ENCODE measurements around the gene SEPSECS. TPM values are rescaled to one million over a fixed set of nuclear protein-coding genes. Genes with fewer than 3 reads are reported as not detected.

SEPSECS gene
- total and polyA plus RNA-seq, 4 donors: 9.5 to 17.2 (median 12.3) TPM

- Histone ChIP-seq H3K9me3 (ENCODE audit: control insufficient read depth, insufficient read depth, low read length) (no peaks in the 10 kb centered on the region), H3K36me3 (ENCODE audit: control insufficient read depth, insufficient read depth, low read length) (no peaks in the 10 kb centered on the region), H3K4me3 (ENCODE audit: low read depth, low read length) (no peak overlapping the region), H3K27ac (ENCODE audit: low read depth, low read length) (no peak overlapping the region), H3K27me3 (ENCODE audit: control insufficient read depth, insufficient read depth, low read length) (no peaks in the 10 kb centered on the region), H3K4me1 (ENCODE audit: control insufficient read depth, insufficient read depth, low read length) (peaks cover 5% of the 10 kb centered on the region)
- WGBS (ENCODE audit: insufficient coverage): 65% methylated on average over 5 of the region's 13 CpGs
- peak in 1 of 6 donors; percentile 47 for DNase-seq (ENCODE audit: low read depth in 4 of 6, low spot score in 6 of 6)
Observed at GRCh38 chr4:25113915-25114904, 46.0 kb downstream of the SEPSECS start.

- H3K4me3 ChIP-seq (ENCODE audit: low read depth, low read length): no peak overlapping the region
- DNase-seq (ENCODE audit: low read depth in 4 of 6, low spot score in 6 of 6): no peak
- no peaks in the 10 kb centered on the region for H3K9me3 ChIP-seq (ENCODE audit: control insufficient read depth, insufficient read depth, low read length)
- no peaks in the 10 kb centered on the region for H3K27me3 ChIP-seq (ENCODE audit: control insufficient read depth, insufficient read depth, low read length)
- 64% methylated on average over 2 of the region's 3 CpGs for WGBS (ENCODE audit: insufficient coverage)
- H3K36me3 ChIP-seq (ENCODE audit: control insufficient read depth, insufficient read depth, low read length): no peaks in the 10 kb centered on the region
- H3K27ac ChIP-seq (ENCODE audit: low read depth, low read length): no peak overlapping the region
- peaks cover 5% of the 10 kb centered on the region for H3K4me1 ChIP-seq (ENCODE audit: control insufficient read depth, insufficient read depth, low read length)
Observed at GRCh38 chr4:25112995-25113380, 47.3 kb downstream of the SEPSECS start.

GRCh38 chr4:25112366-25112994 is 47.8 kb downstream of the SEPSECS start:
- Histone ChIP-seq H3K27ac (ENCODE audit: low read depth, low read length) (no peak overlapping the region), H3K36me3 (ENCODE audit: control insufficient read depth, insufficient read depth, low read length) (no peaks in the 10 kb centered on the region), H3K9me3 (ENCODE audit: control insufficient read depth, insufficient read depth, low read length) (no peaks in the 10 kb centered on the region), H3K4me1 (ENCODE audit: control insufficient read depth, insufficient read depth, low read length) (peaks cover 3% of the 10 kb centered on the region), H3K27me3 (ENCODE audit: control insufficient read depth, insufficient read depth, low read length) (no peaks in the 10 kb centered on the region), H3K4me3 (ENCODE audit: low read depth, low read length) (no peak overlapping the region)
- peak in 1 of 6 donors; percentile 59 for DNase-seq (ENCODE audit: low read depth in 4 of 6, low spot score in 6 of 6)
- 92% methylated on average over 4 of the region's 11 CpGs for whole genome bisulfite sequencing (ENCODE audit: insufficient coverage)

GRCh38 chr4:25111648-25112196 is 48.5 kb downstream of the SEPSECS start:
- no peaks in the 10 kb centered on the region for H3K27me3 ChIP-seq (ENCODE audit: control insufficient read depth, insufficient read depth, low read length)
- WGBS (ENCODE audit: insufficient coverage): 90% methylated on average over 5 of the region's 11 CpGs
- H3K36me3 ChIP-seq (ENCODE audit: control insufficient read depth, insufficient read depth, low read length): no peaks in the 10 kb centered on the region
- H3K4me3 ChIP-seq (ENCODE audit: low read depth, low read length): no peak overlapping the region
- H3K9me3 ChIP-seq (ENCODE audit: control insufficient read depth, insufficient read depth, low read length): no peaks in the 10 kb centered on the region
- no peak overlapping the region for H3K27ac ChIP-seq (ENCODE audit: low read depth, low read length)
- no peak for DNase-seq (ENCODE audit: low read depth in 4 of 6, low spot score in 6 of 6)
- no peaks in the 10 kb centered on the region for H3K4me1 ChIP-seq (ENCODE audit: control insufficient read depth, insufficient read depth, low read length)

- Histone ChIP-seq H3K4me3 (ENCODE audit: low read depth, low read length) (no peak overlapping the region), H3K9me3 (ENCODE audit: control insufficient read depth, insufficient read depth, low read length) (no peaks in the 10 kb centered on the region), H3K27me3 (ENCODE audit: control insufficient read depth, insufficient read depth, low read length) (no peaks in the 10 kb centered on the region), H3K36me3 (ENCODE audit: control insufficient read depth, insufficient read depth, low read length) (no peaks in the 10 kb centered on the region), H3K4me1 (ENCODE audit: control insufficient read depth, insufficient read depth, low read length) (no peaks in the 10 kb centered on the region), H3K27ac (ENCODE audit: low read depth, low read length) (no peak overlapping the region)
- 95% methylated on average over 6 of the region's 8 CpGs for WGBS (ENCODE audit: insufficient coverage)
- no peak for DNase-seq (ENCODE audit: low read depth in 4 of 6, low spot score in 6 of 6)
Observed at GRCh38 chr4:25110527-25111329, 49.5 kb downstream of the SEPSECS start.

- Histone ChIP-seq H3K27me3 (ENCODE audit: control insufficient read depth, insufficient read depth, low read length) (no peaks in the 10 kb centered on the region), H3K4me3 (ENCODE audit: low read depth, low read length) (no peak overlapping the region), H3K36me3 (ENCODE audit: control insufficient read depth, insufficient read depth, low read length) (no peaks in the 10 kb centered on the region), H3K9me3 (ENCODE audit: control insufficient read depth, insufficient read depth, low read length) (no peaks in the 10 kb centered on the region), H3K27ac (ENCODE audit: low read depth, low read length) (no peak overlapping the region), H3K4me1 (ENCODE audit: control insufficient read depth, insufficient read depth, low read length) (no peaks in the 10 kb centered on the region)
- WGBS (ENCODE audit: insufficient coverage): 83% methylated on average over 1 of the region's 4 CpGs
- DNase-seq (ENCODE audit: low read depth in 4 of 6, low spot score in 6 of 6): no peak
Observed at GRCh38 chr4:25109511-25109910, 50.7 kb downstream of the SEPSECS start.

- Histone ChIP-seq H3K27ac (ENCODE audit: low read depth, low read length) (no peak overlapping the region), H3K9me3 (ENCODE audit: control insufficient read depth, insufficient read depth, low read length) (no peaks in the 10 kb centered on the region), H3K27me3 (ENCODE audit: control insufficient read depth, insufficient read depth, low read length) (no peaks in the 10 kb centered on the region), H3K4me3 (ENCODE audit: low read depth, low read length) (no peak overlapping the region), H3K4me1 (ENCODE audit: control insufficient read depth, insufficient read depth, low read length) (peaks cover under 1% of the 10 kb centered on the region), H3K36me3 (ENCODE audit: control insufficient read depth, insufficient read depth, low read length) (no peaks in the 10 kb centered on the region)
- 96% methylated on average over 4 of the region's 4 CpGs for WGBS (ENCODE audit: insufficient coverage)
- no peak for DNase-seq (ENCODE audit: low read depth in 4 of 6, low spot score in 6 of 6)
Observed at GRCh38 chr4:25108556-25108955, 51.7 kb downstream of the SEPSECS start.

- H3K36me3 ChIP-seq (ENCODE audit: control insufficient read depth, insufficient read depth, low read length): no peaks in the 10 kb centered on the region
- no peak for DNase-seq (ENCODE audit: low read depth in 4 of 6, low spot score in 6 of 6)
- no peak overlapping the region for H3K4me3 ChIP-seq (ENCODE audit: low read depth, low read length)
- H3K4me1 ChIP-seq (ENCODE audit: control insufficient read depth, insufficient read depth, low read length): peaks cover 3% of the 10 kb centered on the region
- H3K9me3 ChIP-seq (ENCODE audit: control insufficient read depth, insufficient read depth, low read length): no peaks in the 10 kb centered on the region
- WGBS (ENCODE audit: insufficient coverage): 50% methylated on average over 2 of the region's 6 CpGs
- H3K27me3 ChIP-seq (ENCODE audit: control insufficient read depth, insufficient read depth, low read length): no peaks in the 10 kb centered on the region
- H3K27ac ChIP-seq (ENCODE audit: low read depth, low read length): no peak overlapping the region
Observed at GRCh38 chr4:25107827-25108516, 52.3 kb downstream of the SEPSECS start.
